ENCODE data around the gene SETD1A.

SETD1A gene

DNA sequence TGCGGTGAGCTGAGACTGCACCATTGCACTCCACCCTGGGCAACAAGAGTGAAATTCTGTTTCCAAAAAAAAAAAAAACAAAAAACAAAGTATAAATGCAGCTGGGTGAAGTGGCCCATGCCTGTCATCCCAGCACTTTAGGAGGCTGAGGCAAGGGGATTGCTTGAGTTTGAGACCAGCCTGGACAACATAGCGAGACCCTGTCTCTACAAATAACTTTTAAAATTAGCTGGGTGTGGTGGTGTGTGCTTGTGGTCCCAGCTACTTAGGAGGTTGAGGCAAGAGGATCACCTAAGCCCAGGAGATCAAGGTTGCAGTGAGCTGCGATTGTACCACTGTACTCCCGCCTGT is 65.7 kb downstream of the SETD1A start:
- Histone ChIP-seq H3K4me1 (no peaks in the 10 kb centered on the region), H3K4me3 (no peak overlapping the region), H3K36me3 (no peaks in the 10 kb centered on the region), H3K27ac (no peak overlapping the region), H3K9me3 (no peaks in the 10 kb centered on the region), H3K27me3 (no peaks in the 10 kb centered on the region)
- TF ChIP-seq, protein P1, sequence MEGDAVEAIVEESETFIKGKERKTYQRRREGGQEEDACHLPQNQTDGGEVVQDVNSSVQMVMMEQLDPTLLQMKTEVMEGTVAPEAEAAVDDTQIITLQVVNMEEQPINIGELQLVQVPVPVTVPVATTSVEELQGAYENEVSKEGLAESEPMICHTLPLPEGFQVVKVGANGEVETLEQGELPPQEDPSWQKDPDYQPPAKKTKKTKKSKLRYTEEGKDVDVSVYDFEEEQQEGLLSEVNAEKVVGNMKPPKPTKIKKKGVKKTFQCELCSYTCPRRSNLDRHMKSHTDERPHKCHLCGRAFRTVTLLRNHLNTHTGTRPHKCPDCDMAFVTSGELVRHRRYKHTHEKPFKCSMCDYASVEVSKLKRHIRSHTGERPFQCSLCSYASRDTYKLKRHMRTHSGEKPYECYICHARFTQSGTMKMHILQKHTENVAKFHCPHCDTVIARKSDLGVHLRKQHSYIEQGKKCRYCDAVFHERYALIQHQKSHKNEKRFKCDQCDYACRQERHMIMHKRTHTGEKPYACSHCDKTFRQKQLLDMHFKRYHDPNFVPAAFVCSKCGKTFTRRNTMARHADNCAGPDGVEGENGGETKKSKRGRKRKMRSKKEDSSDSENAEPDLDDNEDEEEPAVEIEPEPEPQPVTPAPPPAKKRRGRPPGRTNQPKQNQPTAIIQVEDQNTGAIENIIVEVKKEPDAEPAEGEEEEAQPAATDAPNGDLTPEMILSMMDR (IDR thresholded peaks at IDR 0.05) = no peak
- intact Hi-C loops (cut with DNase I; ENCODE audit: low total_unique reads) = no loop called here
- DNase-seq = no peak

DNA sequence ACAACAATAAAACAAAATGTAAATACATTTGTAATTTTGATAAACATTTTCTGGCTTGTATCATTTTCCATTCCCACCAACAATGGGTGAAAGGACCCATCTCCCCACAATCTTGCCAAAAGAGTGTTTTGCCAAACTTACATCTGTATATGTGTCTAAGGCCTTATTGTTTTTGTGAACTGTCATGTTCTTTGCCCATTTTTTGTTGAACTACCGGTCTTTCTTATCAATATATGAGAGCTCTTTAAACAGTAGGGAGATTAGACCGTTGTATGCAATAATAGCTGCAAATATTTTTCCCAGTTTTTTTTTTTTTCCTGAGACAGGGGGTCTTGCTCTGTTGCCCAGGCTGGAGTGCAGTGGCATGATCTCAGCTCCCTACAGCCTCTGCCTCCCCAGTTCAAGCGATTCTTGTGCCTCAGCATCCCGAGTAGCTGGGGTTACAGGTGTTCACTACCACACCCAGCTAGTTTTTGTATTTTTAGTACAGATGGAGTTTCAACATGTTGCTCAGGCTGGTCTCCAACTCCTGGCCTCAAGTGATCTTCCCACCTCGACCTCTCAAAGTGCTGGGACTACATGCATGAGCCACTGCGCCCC is 66.2 kb downstream of the SETD1A start:
- no peak for DNase-seq
- Histone ChIP-seq H3K27me3 (no peaks in the 10 kb centered on the region), H3K4me3 (no peak overlapping the region), H3K9me3 (no peaks in the 10 kb centered on the region), H3K36me3 (no peaks in the 10 kb centered on the region), H3K27ac (no peak overlapping the region), H3K4me1 (no peaks in the 10 kb centered on the region)
- TF ChIP-seq, protein P1 (IDR thresholded peaks at IDR 0.05) = no peak
- intact Hi-C loops (cut with DNase I; ENCODE audit: low total_unique reads) = no loop called here

DNA sequence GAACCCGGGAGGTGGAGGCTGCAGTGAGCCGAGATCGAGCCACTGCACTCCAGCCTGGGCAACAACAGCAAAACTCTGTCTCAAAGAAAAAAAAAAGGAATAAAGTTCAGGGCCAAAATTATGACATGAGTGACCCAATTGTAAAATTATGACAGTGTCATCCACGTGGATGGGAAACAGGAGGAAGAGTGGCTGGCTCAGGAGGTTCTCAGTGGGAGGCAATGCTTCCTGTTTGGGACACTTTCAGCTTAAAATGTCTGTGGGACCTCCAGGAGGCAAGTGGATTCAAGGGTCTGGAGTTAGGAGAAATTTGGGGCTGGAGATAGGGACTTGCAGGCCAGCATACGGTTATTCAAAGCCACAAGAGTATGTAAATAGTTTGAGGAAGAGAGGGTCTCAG is 67.8 kb downstream of the SETD1A start:
- no peaks in the 10 kb centered on the region for H3K36me3 ChIP-seq
- H3K9me3 ChIP-seq = no peaks in the 10 kb centered on the region
- DNase-seq = no peak
- H3K4me1 ChIP-seq = no peaks in the 10 kb centered on the region
- TF ChIP-seq, protein P1 (IDR thresholded peaks at IDR 0.05) = no peak
- no peak overlapping the region for H3K4me3 ChIP-seq
- H3K27ac ChIP-seq = no peak overlapping the region
- no peaks in the 10 kb centered on the region for H3K27me3 ChIP-seq
- intact Hi-C loops (cut with DNase I; ENCODE audit: low total_unique reads) = no loop called here

DNA sequence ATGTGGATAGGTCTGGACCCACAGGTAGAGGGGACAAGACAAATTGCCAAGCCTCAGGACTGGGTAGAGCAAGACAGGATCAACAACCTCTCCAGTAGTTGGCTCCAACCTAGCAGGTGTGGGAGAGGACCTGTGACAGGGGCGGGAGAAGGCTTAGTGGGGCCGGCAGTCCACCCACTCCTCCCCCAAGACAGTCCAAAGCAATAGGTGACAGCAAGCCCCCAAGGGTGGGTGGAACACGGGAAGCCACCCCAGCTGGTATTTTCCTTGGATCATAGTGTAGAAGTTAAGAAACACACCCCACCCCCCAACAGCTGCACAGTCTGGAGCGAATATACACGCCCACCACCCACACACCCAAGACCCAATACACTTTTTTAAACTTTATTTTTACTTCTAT is 71.7 kb downstream of the SETD1A start:
- no peaks in the 10 kb centered on the region for H3K9me3 ChIP-seq
- no peak overlapping the region for H3K4me3 ChIP-seq
- DNase-seq = no peak
- intact Hi-C loops (cut with DNase I; ENCODE audit: low total_unique reads) = no loop called here
- H3K4me1 ChIP-seq = peaks cover 0 to 11% (median 2%) of the 10 kb centered on the region in 4 donors
- no peak overlapping the region for H3K27ac ChIP-seq
- TF ChIP-seq, protein P1 (IDR thresholded peaks at IDR 0.05) = no peak
- H3K27me3 ChIP-seq = no peaks in the 10 kb centered on the region
- no peaks in the 10 kb centered on the region for H3K36me3 ChIP-seq

DNA sequence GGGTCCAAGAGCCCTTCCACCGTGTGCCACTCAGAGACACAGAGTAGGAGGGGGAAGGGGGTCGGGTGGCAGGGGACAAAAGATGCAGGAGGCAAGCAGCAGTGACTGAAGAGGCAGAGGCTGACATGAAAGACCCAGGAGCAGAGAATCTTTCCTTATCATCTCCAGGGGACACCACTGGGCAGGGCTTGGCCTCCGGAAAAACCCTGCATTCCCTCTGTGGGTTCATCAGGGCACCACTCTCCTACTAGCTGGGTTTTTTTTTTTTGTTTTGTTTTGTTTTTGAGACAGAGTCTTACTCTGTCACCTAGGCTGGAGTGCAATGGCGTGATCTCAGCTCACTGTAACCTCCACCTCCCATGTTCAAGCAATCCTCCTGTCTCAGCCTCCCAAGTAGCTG is 73.7 kb downstream of the SETD1A start:
- DNase-seq = no peak
- intact Hi-C loops (cut with DNase I; ENCODE audit: low total_unique reads) = loop anchor here (5.0 kb wide), 1 partner anchor 34 kb away; no protein-coding TSS in a partner anchor
- TF ChIP-seq, protein P1 (IDR thresholded peaks at IDR 0.05) = no peak
- peaks cover 0 to 17% (median 14%) of the 10 kb centered on the region in 3 donors for H3K36me3 ChIP-seq
- H3K4me1 ChIP-seq = peaks cover 0 to 22% (median 12%) of the 10 kb centered on the region in 4 donors
- no peaks in the 10 kb centered on the region for H3K9me3 ChIP-seq
- H3K27me3 ChIP-seq = no peaks in the 10 kb centered on the region
- no peak overlapping the region for H3K4me3 ChIP-seq
- no peak overlapping the region for H3K27ac ChIP-seq

Measured in tibial artery (tissue), 4 donors.